HG03108 (cell line): ENCODE measurements around the gene RCOR1.
"Not testable (repeated sequence)": the region's sequence is repeated elsewhere in the genome, so short reads cannot be mapped to it uniquely, and the experiment has no call there.

Experiments
- ATAC-seq: cut with Tn5 transposase; IDR thresholded peaks from one replicate; pipeline ENCODE4 v1.9.1; 2021; ENCODE audit warnings: moderate library complexity; ENCODE audit not compliant: unreplicated experiment

RCOR1 gene

GRCh38 chr14:102591944-102592762 is at the start of gene RCOR1:
Gene RCOR1, plus strand, starts transcription at chr14:102592649. Its CDS starts 238 bp downstream, at chr14:102592887.
- ATAC-seq = peak; percentile 71

GRCh38 chr14:102544046-102544746 is 48.3 kb upstream of the RCOR1 start:
- ATAC-seq = no peak

GRCh38 chr14:102544747-102545460 is 47.5 kb upstream of the RCOR1 start:
- no peak for ATAC-seq

GRCh38 chr14:102545461-102546265 is 46.8 kb upstream of the RCOR1 start:
- ATAC-seq = no peak

- ATAC-seq = no peak
Observed at GRCh38 chr14:102548616-102549240, 43.7 kb upstream of the RCOR1 start.

- not testable (repeated sequence) for ATAC-seq
Observed at GRCh38 chr14:102550927-102551401, 41.5 kb upstream of the RCOR1 start.

- ATAC-seq = no peak
Observed at GRCh38 chr14:102551995-102552705, 40.3 kb upstream of the RCOR1 start.

- ATAC-seq = no peak
Observed at GRCh38 chr14:102554821-102555819, 37.3 kb upstream of the RCOR1 start.

- no peak for ATAC-seq
Observed at GRCh38 chr14:102556098-102556677, 36.3 kb upstream of the RCOR1 start.

- no peak for ATAC-seq
Observed at GRCh38 chr14:102557434-102558226, 34.8 kb upstream of the RCOR1 start.

GRCh38 chr14:102558556-102558955 is 33.9 kb upstream of the RCOR1 start:
- no peak for ATAC-seq

- no peak for ATAC-seq
Observed at GRCh38 chr14:102560458-102561261, 31.8 kb upstream of the RCOR1 start.

GRCh38 chr14:102565331-102565887 is 27.0 kb upstream of the RCOR1 start:
- no peak for ATAC-seq

- no peak for ATAC-seq
Observed at GRCh38 chr14:102565959-102566358, 26.5 kb upstream of the RCOR1 start.

GRCh38 chr14:102568115-102568614 is 24.3 kb upstream of the RCOR1 start:
- no peak for ATAC-seq
